ENCODE measurements around the gene TAOK3. TPM values are rescaled to one million over a fixed set of nuclear protein-coding genes. Genes with fewer than 3 reads are reported as not detected.

TAOK3 gene
- total and polyA plus RNA-seq, 3 experiments from 2014 or later = 52.5 to 129 (median 53.0) TPM

DNA sequence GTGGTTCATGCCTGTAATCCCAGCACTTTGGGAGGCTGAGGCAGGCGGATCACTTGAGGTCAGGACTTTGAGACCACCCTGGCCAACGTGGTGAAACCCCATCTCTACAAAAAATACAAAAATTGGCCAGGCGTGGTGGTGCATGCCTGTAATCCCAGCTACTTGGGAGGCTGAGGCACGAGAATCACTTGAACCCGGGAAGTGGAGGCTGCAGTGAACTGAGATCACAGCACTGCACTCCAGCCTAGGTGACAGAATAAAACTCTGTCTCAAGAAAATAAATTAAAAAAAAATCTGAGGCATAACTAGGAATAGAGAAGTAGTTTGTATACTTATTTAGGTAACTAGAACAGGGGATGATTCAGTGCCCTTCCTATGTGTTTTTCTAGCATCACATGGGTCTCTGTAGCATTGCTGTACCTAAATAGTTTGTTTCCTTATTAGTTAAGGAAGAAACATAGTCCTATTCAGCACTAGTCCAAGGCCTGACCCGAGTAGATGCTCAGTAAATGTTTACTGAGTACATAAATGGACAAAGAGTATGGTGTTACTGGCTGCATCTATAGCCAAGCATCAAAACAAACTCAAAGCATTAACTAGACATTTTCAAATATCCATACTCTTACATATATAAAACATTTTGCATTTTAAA, 21.7 kb downstream of the TAOK3 start:
- Mint-ChIP-seq H3K9me3 (no peaks in the 10 kb centered on the region), H3K4me1 (peaks cover 43 to 72% (median 68%) of the 10 kb centered on the region in 3 donors), H3K36me3 (peaks cover 7 to 27% (median 10%) of the 10 kb centered on the region in 3 donors), H3K27ac (no peak overlapping the region), H3K27me3 (no peaks in the 10 kb centered on the region), H3K4me3 (no peak overlapping the region)
- H3K36me3 ChIP-seq (ENCODE audit: insufficient read depth, low read length) = no peaks in the 10 kb centered on the region
- POLR2A ChIA-PET = no interaction called here
- no peak for DNase-seq
- H3K9me3 ChIP-seq (ENCODE audit: low read length) = no peaks in the 10 kb centered on the region
- no peak overlapping the region for H3K27ac ChIP-seq (ENCODE audit: low read depth, low read length)
- CTCF ChIA-PET = interaction anchor here (1.2 kb wide), 1 partner anchor 25 kb away, joined by 4 read pairs; no protein-coding TSS in a partner anchor
- peaks cover 24% of the 10 kb centered on the region for H3K4me1 ChIP-seq (ENCODE audit: insufficient read depth, low read length)
- no peaks in the 10 kb centered on the region for H3K27me3 ChIP-seq (ENCODE audit: insufficient read depth, low read length, poor library complexity, severe bottlenecking)
- no peak overlapping the region for H3K4me3 ChIP-seq (ENCODE audit: low read length)

DNA sequence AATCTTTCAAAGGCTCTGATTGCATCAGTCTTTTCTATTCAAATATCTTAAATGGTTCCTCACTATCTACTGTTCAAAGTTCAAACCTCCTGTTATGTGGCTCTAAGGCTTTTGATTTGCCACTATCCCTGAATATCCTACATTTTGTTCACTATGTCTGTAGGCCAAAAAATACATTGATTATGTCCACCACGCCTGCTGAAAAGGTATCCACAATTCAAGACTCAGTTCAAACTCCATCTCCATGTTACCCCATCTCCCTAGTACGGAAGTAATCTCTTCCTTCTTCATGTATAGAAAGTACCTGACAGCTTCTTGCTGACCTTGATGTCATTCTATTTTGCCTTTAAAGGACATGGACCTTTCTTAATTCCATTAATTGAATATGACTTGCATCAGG, 24.8 kb downstream of the TAOK3 start:
- Histone ChIP-seq H3K4me3 (ENCODE audit: low read length) (no peak overlapping the region), H3K4me1 (ENCODE audit: insufficient read depth, low read length) (peaks cover 17% of the 10 kb centered on the region), H3K27me3 (ENCODE audit: insufficient read depth, low read length, poor library complexity, severe bottlenecking) (no peaks in the 10 kb centered on the region), H3K36me3 (ENCODE audit: insufficient read depth, low read length) (no peaks in the 10 kb centered on the region), H3K9me3 (ENCODE audit: low read length) (no peaks in the 10 kb centered on the region), H3K27ac (ENCODE audit: low read depth, low read length) (no peak overlapping the region)
- Mint-ChIP-seq H3K4me3 (no peak overlapping the region), H3K36me3 (peaks cover 0 to 17% (median 2%) of the 10 kb centered on the region in 3 donors), H3K9me3 (no peaks in the 10 kb centered on the region), H3K27me3 (no peaks in the 10 kb centered on the region), H3K27ac (peak overlapping the region in 6 of 8 donors; percentile 2 to 60 (median 7)), H3K4me1 (peaks cover 41 to 65% (median 58%) of the 10 kb centered on the region in 3 donors)
- ChIA-PET CTCF (interaction anchor here (2.9 kb wide), 1 partner anchor 9 kb away, joined by 8 read pairs; no protein-coding TSS in a partner anchor), POLR2A (no interaction called here)
- DNase-seq = no peak

DNA sequence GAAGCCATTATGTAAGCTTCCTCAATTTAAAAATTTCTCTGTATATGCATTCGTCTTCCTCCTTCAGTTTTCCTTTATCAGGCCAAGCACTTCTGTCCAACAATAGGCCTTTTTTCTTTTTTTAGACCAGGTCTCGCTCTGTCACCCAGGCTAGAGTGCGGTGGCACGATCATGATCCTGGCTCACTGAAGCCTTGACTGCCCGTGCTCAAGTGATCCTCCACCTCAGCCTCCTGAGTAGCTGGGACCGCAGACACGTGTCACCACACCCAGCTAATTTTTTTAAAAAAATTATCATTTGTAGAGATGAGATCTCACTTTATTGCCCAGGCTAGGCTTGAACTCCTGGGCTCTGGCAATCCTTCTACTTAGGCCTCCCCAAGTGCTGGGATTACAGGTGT, 25.8 kb downstream of the TAOK3 start:
- H3K36me3 ChIP-seq (ENCODE audit: insufficient read depth, low read length) = no peaks in the 10 kb centered on the region
- POLR2A ChIA-PET = no interaction called here
- Mint-ChIP-seq H3K27me3 (no peaks in the 10 kb centered on the region), H3K4me1 (peaks cover 42 to 71% (median 59%) of the 10 kb centered on the region in 3 donors), H3K4me3 (peak overlapping the region in 1 of 7 donors; percentile 73), H3K27ac (peak overlapping the region in 5 of 8 donors; percentile 10 to 60 (median 17)), H3K36me3 (peaks cover 0 to 16% (median 2%) of the 10 kb centered on the region in 3 donors), H3K9me3 (no peaks in the 10 kb centered on the region)
- H3K27me3 ChIP-seq (ENCODE audit: insufficient read depth, low read length, poor library complexity, severe bottlenecking) = no peaks in the 10 kb centered on the region
- H3K4me1 ChIP-seq (ENCODE audit: insufficient read depth, low read length) = peaks cover 17% of the 10 kb centered on the region
- no peaks in the 10 kb centered on the region for H3K9me3 ChIP-seq (ENCODE audit: low read length)
- no peak for DNase-seq
- no peak overlapping the region for H3K27ac ChIP-seq (ENCODE audit: low read depth, low read length)
- no peak overlapping the region for H3K4me3 ChIP-seq (ENCODE audit: low read length)
- CTCF ChIA-PET = interaction anchor here (1.2 to 2.9 kb wide), 3 partner anchors 10 to 31 kb away, joined by 4 to 10 read pairs (median 8); partner anchors contain the start of gene SUDS3

DNA sequence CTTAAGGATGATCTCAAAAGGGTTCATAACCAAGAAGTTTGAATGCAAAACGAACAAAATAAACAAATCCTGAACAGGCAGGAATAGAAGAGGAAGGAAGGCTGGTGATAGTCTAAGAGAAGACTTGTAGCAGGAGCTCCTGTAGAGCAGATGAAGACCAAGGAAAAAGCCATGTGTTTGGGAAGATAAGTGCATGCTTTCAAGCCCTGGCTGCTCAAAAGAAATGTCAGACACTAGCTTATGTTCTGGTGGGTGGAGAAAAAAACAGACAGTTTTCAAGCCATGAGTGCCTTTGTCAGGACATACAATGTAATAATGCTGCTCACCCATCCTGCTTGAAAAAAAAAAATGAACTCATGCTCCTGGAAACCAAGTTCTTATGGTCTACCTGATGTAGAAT, 27.4 kb downstream of the TAOK3 start:
- peaks cover 0 to 15% (median 2%) of the 10 kb centered on the region in 3 donors for H3K36me3 Mint-ChIP-seq
- no peaks in the 10 kb centered on the region for H3K36me3 ChIP-seq (ENCODE audit: insufficient read depth, low read length)
- H3K4me1 Mint-ChIP-seq = peaks cover 40 to 71% (median 64%) of the 10 kb centered on the region in 3 donors
- peaks cover 17% of the 10 kb centered on the region for H3K4me1 ChIP-seq (ENCODE audit: insufficient read depth, low read length)
- H3K9me3 Mint-ChIP-seq = no peaks in the 10 kb centered on the region
- H3K27ac Mint-ChIP-seq = peak overlapping the region in 5 of 8 donors; percentile 3 to 71 (median 21)
- H3K4me3 ChIP-seq (ENCODE audit: low read length) = no peak overlapping the region
- no peaks in the 10 kb centered on the region for H3K9me3 ChIP-seq (ENCODE audit: low read length)
- H3K27me3 Mint-ChIP-seq = no peaks in the 10 kb centered on the region
- no peak for DNase-seq
- H3K27ac ChIP-seq (ENCODE audit: low read depth, low read length) = no peak overlapping the region
- peak overlapping the region in 2 of 7 donors; percentile 19 to 39 for H3K4me3 Mint-ChIP-seq
- ChIA-PET POLR2A (no interaction called here), CTCF (interaction anchor here (0.9 to 2.6 kb wide), 3 partner anchors 12 to 31 kb away, joined by 3 to 10 read pairs (median 3); partner anchors contain the start of gene SUDS3)
- no peaks in the 10 kb centered on the region for H3K27me3 ChIP-seq (ENCODE audit: insufficient read depth, low read length, poor library complexity, severe bottlenecking)

DNA sequence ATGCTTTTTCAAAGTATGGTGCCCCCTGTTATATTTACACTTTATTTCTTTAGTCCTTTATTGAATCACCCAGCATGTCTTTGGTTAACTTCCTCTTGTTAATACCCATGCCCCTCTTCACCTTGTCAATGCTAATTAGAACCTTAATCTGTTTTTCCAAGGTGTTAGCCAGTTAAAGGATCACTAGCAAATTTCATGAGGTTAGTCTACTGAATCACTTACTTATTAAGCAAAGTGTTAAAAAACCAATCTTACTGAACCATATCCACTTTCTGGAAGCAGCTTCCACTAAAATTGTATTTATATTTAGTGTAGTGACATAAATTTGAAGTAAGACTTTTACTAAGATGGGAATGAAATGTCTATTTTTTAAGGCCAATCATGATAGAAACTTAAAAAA, 27.9 kb downstream of the TAOK3 start:
- CTCF ChIA-PET = interaction anchor here (0.9 to 2.6 kb wide), 2 partner anchors 12 to 31 kb away, joined by 3 to 10 read pairs; partner anchors contain the start of gene SUDS3
- H3K9me3 ChIP-seq (ENCODE audit: low read length) = no peaks in the 10 kb centered on the region
- no peak overlapping the region for H3K27ac ChIP-seq (ENCODE audit: low read depth, low read length)
- H3K27ac Mint-ChIP-seq = peak overlapping the region in 2 of 8 donors; percentile 18 to 22
- peaks cover 41 to 71% (median 64%) of the 10 kb centered on the region in 3 donors for H3K4me1 Mint-ChIP-seq
- H3K36me3 Mint-ChIP-seq = peaks cover 0 to 15% (median 3%) of the 10 kb centered on the region in 3 donors
- no peaks in the 10 kb centered on the region for H3K27me3 Mint-ChIP-seq
- H3K9me3 Mint-ChIP-seq = no peaks in the 10 kb centered on the region
- no peaks in the 10 kb centered on the region for H3K36me3 ChIP-seq (ENCODE audit: insufficient read depth, low read length)
- peaks cover 13% of the 10 kb centered on the region for H3K4me1 ChIP-seq (ENCODE audit: insufficient read depth, low read length)
- H3K4me3 ChIP-seq (ENCODE audit: low read length) = no peak overlapping the region
- H3K4me3 Mint-ChIP-seq = no peak overlapping the region
- DNase-seq = no peak
- H3K27me3 ChIP-seq (ENCODE audit: insufficient read depth, low read length, poor library complexity, severe bottlenecking) = no peaks in the 10 kb centered on the region
- POLR2A ChIA-PET = no interaction called here

DNA sequence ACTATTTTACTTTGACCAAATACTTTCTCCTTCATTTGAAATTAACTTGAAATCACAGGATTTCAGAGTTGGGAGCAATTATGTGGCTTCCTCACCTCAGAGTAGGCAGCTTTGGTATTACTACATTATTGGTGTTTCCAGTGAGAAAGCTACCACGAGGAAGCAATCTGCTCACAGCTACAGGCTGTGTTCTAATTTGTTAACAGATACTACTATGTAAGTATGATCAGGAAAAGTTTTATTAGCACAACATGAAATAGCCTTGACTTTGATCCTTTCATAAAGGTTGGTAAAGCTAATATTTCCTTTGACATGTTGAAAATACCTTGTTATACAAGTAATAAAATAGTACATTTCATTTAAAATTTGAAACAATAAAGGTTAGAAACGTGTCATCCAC, 30.6 kb downstream of the TAOK3 start:
- POLR2A ChIA-PET = no interaction called here

DNA sequence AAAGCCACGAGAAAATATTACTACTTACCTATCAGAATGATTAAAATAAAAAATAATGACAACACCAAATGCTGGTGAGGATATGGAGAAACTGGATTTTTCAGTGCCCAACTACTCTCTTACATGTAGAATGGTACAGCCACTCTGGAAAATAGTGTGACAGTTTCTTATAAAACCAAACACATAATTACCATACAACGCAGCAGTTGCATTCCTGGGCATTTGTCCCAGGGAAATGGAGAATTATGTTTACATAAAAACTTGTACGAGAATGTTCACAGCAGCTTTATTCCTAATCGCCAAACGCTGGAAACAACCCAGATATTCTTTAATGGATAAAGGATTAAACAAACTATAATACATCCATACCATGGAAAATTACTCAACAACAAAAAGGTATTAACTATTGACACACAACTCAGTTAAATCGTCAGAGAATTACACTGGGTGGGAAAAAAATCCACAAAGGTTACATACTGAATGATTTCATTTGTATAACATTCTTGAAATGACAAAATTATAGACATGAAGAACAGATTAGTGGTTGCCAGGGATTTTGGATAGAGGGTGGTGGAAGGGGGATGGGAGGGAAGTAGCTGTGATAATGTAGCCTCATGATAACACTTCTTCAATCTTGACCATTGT, 35.4 kb downstream of the TAOK3 start:
- ChIA-PET POLR2A (no interaction called here), CTCF (no interaction called here)
- H3K27ac ChIP-seq (ENCODE audit: low read depth, low read length) = no peak overlapping the region

More for the DNA sequence above, 30.6 kb downstream of the TAOK3 start:
- Mint-ChIP-seq H3K27me3 (no peaks in the 10 kb centered on the region), H3K4me3 (no peak overlapping the region), H3K4me1 (peaks cover 41 to 72% (median 69%) of the 10 kb centered on the region in 3 donors), H3K36me3 (peaks cover 0 to 16% (median 9%) of the 10 kb centered on the region in 3 donors), H3K9me3 (no peaks in the 10 kb centered on the region), H3K27ac (peak overlapping the region in 1 of 8 donors; percentile 42)
- Histone ChIP-seq H3K27me3 (ENCODE audit: insufficient read depth, low read length, poor library complexity, severe bottlenecking) (no peaks in the 10 kb centered on the region), H3K4me3 (ENCODE audit: low read length) (no peak overlapping the region), H3K27ac (ENCODE audit: low read depth, low read length) (no peak overlapping the region), H3K4me1 (ENCODE audit: insufficient read depth, low read length) (peaks cover 13% of the 10 kb centered on the region), H3K36me3 (ENCODE audit: insufficient read depth, low read length) (no peaks in the 10 kb centered on the region), H3K9me3 (ENCODE audit: low read length) (no peaks in the 10 kb centered on the region)
- CTCF ChIA-PET = interaction anchor here (0.8 kb wide), 1 partner anchor 10 kb away, joined by 3 read pairs; no protein-coding TSS in a partner anchor
- DNase-seq = no peak

DNA sequence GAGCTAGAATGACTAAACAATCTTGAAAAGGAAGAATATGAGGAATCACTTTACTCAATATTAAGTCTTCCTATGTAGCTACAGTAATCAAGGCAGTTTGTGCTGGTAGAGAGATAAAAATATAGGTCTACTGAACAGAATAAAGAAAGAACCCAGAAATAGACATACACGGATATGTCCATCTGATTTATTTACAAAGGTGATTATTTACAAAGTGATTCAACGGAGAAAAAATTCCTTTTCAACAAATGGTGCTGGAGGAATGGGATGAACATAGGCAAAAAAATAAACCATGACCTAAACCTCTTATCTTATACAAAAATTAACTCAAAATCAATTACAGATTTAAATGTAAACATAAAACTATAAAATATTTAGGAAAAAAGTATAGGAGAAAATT, 36.6 kb downstream of the TAOK3 start:
- no peak overlapping the region for H3K27ac ChIP-seq (ENCODE audit: low read depth, low read length)
- H3K27me3 Mint-ChIP-seq = no peaks in the 10 kb centered on the region
- H3K36me3 Mint-ChIP-seq = peaks cover 0 to 39% (median 15%) of the 10 kb centered on the region in 3 donors
- H3K27ac Mint-ChIP-seq = no peak overlapping the region
- peaks cover 41 to 72% (median 64%) of the 10 kb centered on the region in 3 donors for H3K4me1 Mint-ChIP-seq
- ChIA-PET POLR2A (interaction anchor here (0.6 kb wide), 1 partner anchor 19 kb away, joined by 3 read pairs; no protein-coding TSS in a partner anchor), CTCF (interaction anchor here (0.8 to 0.9 kb wide), 2 partner anchors 14 to 40 kb away, joined by 3 to 4 read pairs; no protein-coding TSS in a partner anchor)
- no peaks in the 10 kb centered on the region for H3K4me1 ChIP-seq (ENCODE audit: insufficient read depth, low read length)
- no peaks in the 10 kb centered on the region for H3K9me3 ChIP-seq (ENCODE audit: low read length)
- no peak for DNase-seq
- no peaks in the 10 kb centered on the region for H3K27me3 ChIP-seq (ENCODE audit: insufficient read depth, low read length, poor library complexity, severe bottlenecking)
- no peaks in the 10 kb centered on the region for H3K9me3 Mint-ChIP-seq
- H3K4me3 ChIP-seq (ENCODE audit: low read length) = no peak overlapping the region
- H3K36me3 ChIP-seq (ENCODE audit: insufficient read depth, low read length) = no peaks in the 10 kb centered on the region
- no peak overlapping the region for H3K4me3 Mint-ChIP-seq

More for the DNA sequence above, 35.4 kb downstream of the TAOK3 start:
- H3K4me1 ChIP-seq (ENCODE audit: insufficient read depth, low read length) = no peaks in the 10 kb centered on the region
- no peaks in the 10 kb centered on the region for H3K27me3 ChIP-seq (ENCODE audit: insufficient read depth, low read length, poor library complexity, severe bottlenecking)
- Mint-ChIP-seq H3K36me3 (peaks cover 0 to 39% (median 15%) of the 10 kb centered on the region in 3 donors), H3K9me3 (no peaks in the 10 kb centered on the region), H3K27me3 (no peaks in the 10 kb centered on the region), H3K4me1 (peaks cover 40 to 73% (median 68%) of the 10 kb centered on the region in 3 donors), H3K4me3 (no peak overlapping the region), H3K27ac (peak overlapping the region in 4 of 8 donors; percentile 25 to 89 (median 41))
- H3K36me3 ChIP-seq (ENCODE audit: insufficient read depth, low read length) = no peaks in the 10 kb centered on the region
- no peak for DNase-seq
- H3K9me3 ChIP-seq (ENCODE audit: low read length) = no peaks in the 10 kb centered on the region
- no peak overlapping the region for H3K4me3 ChIP-seq (ENCODE audit: low read length)
